Stimulated activated CD8-positive, alpha-beta memory T cell treated with anti-CD3 and anti-CD28 coated beads, Interleukin-12 subunit alpha, Interleukin-12 subunit beta, amount 100 ng/mL, for 4 hours (primary cell): ENCODE data around the gene RNF2.

ENCODE experiments used
- DNase-seq: peaks from one replicate; pipeline ENCODE4 v3.0.0-alpha.2; 2020; ENCODE audit warnings: low read depth

The RNF2 gene

GRCh38 chr1:185096531-185096930 is 51.2 kb downstream of the RNF2 start:
- no peak for DNase-seq

- DNase-seq = no peak
These were observed 58.7 kb downstream of the RNF2 start for GRCh38 chr1:185104083-185104482.

- DNase-seq = no peak
These were observed 59.8 kb downstream of the RNF2 start for GRCh38 chr1:185105121-185105520.

- DNase-seq = no peak
These were observed 63.0 kb downstream of the RNF2 start for GRCh38 chr1:185108321-185108720.

GRCh38 chr1:185110145-185110544 is 64.8 kb downstream of the RNF2 start:
- DNase-seq = no peak

- DNase-seq = no peak
These were observed 66.5 kb downstream of the RNF2 start for GRCh38 chr1:185111873-185112272.

DNA sequence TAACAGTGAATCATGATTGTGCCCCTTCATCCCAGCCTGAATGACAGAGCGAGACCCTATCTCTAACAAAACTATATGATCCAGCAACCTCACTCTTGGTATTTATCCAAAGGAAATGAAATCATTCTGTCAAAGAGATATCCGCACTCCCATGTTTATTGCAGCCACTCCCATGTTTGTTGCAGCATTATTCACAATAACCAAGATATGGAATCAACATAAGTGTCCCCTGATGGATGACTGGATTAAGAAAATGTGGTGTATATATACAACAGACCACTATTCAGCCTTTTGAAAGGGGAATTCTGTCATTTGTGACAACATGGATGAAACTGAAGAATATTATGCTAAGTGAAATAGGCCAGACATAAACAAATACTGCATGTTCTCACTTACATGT is 67.0 kb downstream of the RNF2 start:
- DNase-seq = no peak

- no peak for DNase-seq
These were observed 84.3 kb downstream of the RNF2 start for GRCh38 chr1:185129708-185130107.

DNA sequence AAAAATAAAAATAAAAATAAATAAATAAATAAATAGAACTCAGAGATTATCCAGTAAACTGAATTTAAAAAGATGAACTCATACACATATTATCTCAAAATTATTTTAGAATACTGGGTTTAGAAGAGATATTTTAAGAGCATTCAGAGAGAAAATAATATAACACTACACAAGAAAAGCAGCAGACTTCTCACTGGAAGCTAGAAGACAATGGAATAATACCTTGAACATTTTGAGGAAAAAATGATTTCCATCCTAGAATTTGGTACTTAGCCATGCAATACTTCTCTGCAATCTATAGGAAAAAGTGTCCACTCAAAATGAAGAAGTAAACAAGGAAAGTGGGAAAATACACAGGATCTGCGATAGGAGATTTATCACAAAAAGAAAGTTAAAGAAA is 87.2 kb downstream of the RNF2 start:
- no peak for DNase-seq

DNA sequence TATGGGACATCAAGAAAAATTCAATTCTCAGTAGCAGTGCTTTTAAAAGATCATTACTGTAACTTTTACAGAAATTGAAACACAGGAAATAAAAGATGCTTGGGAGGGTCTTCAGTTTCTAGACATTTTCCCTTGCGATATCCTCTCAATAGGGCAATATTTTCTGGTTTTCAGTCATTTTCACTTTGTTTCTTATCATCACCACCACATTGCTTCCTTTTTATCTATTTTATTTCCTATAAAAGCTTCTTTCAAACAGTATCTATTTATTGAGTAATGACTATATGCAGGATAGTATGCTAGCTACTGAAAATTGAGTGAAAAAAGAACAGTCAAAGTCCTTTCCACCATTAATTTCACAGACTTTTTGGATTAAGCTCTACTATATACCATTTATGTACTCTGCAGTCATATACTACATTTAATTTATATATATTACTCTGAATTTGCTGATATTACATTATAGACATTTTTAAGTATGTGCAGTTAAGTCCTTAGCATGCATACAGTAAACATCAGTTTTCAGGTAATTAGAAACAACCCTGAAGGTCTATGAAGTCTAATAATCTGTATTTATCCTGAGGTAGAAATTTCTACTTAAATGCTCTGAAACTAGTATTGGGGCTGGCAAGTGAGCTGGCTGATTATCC is 92.7 kb downstream of the RNF2 start:
- no peak for DNase-seq

DNA sequence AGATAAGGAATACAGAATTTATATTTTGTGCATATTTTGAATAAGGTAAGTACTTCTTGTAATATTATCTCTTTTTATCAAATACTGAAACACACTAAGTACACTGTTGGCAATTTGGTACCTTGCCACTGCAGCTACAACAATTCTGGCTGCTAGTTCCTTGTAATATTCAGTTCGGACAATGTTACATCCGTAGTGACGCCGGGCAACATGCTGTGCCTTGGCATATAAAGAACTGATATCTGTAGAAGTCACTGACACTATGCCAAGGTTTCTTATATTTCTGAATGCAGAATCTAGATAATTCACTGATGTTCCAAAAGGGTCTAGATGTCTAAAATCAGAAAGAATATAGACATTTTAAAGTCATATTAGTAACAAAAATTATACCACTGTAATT is 93.9 kb downstream of the RNF2 start:
- no peak for DNase-seq

DNA sequence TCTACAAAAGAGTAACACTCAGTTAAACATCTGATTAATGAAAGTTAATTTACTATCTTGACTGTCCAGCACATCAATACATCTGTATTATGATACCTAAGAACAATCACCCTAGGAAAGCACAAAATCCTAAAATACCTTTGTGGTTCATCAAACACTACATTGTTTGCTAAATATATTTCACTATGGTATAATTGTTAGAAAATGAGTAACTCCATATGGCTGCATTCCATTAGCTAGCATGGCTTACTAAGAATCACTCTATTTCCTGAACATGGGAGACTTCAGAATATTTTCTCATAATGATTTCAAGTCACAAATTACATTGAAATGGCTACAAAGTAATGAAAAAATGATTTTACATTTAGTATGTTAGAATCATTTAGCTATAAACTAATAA is 98.9 kb downstream of the RNF2 start:
- DNase-seq = no peak

GRCh38 chr1:185151215-185151614 is 105.9 kb downstream of the RNF2 start:
- DNase-seq = no peak
